Hematopoietic multipotent progenitor cell treated with erythropoietin and hydrocortisone succinate and interleukin-3 and kit ligand, for 6 days (in vitro differentiated cells): ENCODE data around the gene CUL3.
"Not testable (repeated sequence)": the region's sequence is repeated elsewhere in the genome, so short reads cannot be mapped to it uniquely, and the experiment has no call there.

Source experiments
- DNase-seq: peaks from one replicate; pipeline ENCODE4 v3.0.0-alpha.2; 2015

The CUL3 gene

GRCh38 chr2:224532931-224533330, 52.2 kb downstream of the CUL3 start:
- no peak for DNase-seq

GRCh38 chr2:224532441-224532840, 52.7 kb downstream of the CUL3 start:
- no peak for DNase-seq

- DNase-seq = no peak
Observed at GRCh38 chr2:224528171-224528570, 57.0 kb downstream of the CUL3 start.

- no peak for DNase-seq
Observed at GRCh38 chr2:224525774-224526173, 59.4 kb downstream of the CUL3 start.

GRCh38 chr2:224524657-224525056, 60.5 kb downstream of the CUL3 start:
- no peak for DNase-seq

GRCh38 chr2:224523626-224524577, 61.3 kb downstream of the CUL3 start:
- peak; percentile 59 for DNase-seq

- not testable (repeated sequence) for DNase-seq
Observed at GRCh38 chr2:224522483-224522882, 62.7 kb downstream of the CUL3 start.

GRCh38 chr2:224520064-224520463, 65.1 kb downstream of the CUL3 start:
- DNase-seq = peak; percentile 29

GRCh38 chr2:224518806-224519580, 66.2 kb downstream of the CUL3 start:
- no peak for DNase-seq

GRCh38 chr2:224517963-224518362, 67.2 kb downstream of the CUL3 start:
- DNase-seq = peak; percentile 41

GRCh38 chr2:224516393-224516792, 68.8 kb downstream of the CUL3 start:
- DNase-seq = not testable (repeated sequence)

GRCh38 chr2:224513991-224514390, 71.2 kb downstream of the CUL3 start:
- DNase-seq = no peak

- DNase-seq = no peak
Observed at GRCh38 chr2:224507789-224508188, 77.4 kb downstream of the CUL3 start.

- no peak for DNase-seq
Observed at GRCh38 chr2:224506494-224506893, 78.7 kb downstream of the CUL3 start.

- no peak for DNase-seq
Observed at GRCh38 chr2:224498991-224499390, 86.2 kb downstream of the CUL3 start.

GRCh38 chr2:224492531-224492930, 92.6 kb downstream of the CUL3 start:
- no peak for DNase-seq

GRCh38 chr2:224487940-224488339, 97.2 kb downstream of the CUL3 start:
- not testable (repeated sequence) for DNase-seq

GRCh38 chr2:224485081-224486014, 99.8 kb downstream of the CUL3 start:
- not testable (repeated sequence) for DNase-seq

- no peak for DNase-seq
Observed at GRCh38 chr2:224479826-224480225, 105.3 kb downstream of the CUL3 start.

- no peak for DNase-seq
Observed at GRCh38 chr2:224472827-224473226, 112.3 kb downstream of the CUL3 start.

- no peak for DNase-seq
Observed at GRCh38 chr2:224472137-224472536, 113.0 kb downstream of the CUL3 start.

- DNase-seq = no peak
Observed at GRCh38 chr2:224469374-224469964, 115.7 kb downstream of the CUL3 start.
